Measurements from ENCODE around the gene CCDC85B.

The CCDC85B gene

GRCh38 chr11:65899356-65900124, 9.1 kb downstream of the CCDC85B start:
- DNase-seq (ENCODE audit: low read depth) = no peak
- no peak for TF ChIP-seq CTCF (IDR thresholded peaks at IDR 0.05; ENCODE audit: low read depth, low read length, missing control alignments)
- H3K4me3 ChIP-seq (ENCODE audit: low read depth, low read length) = peak overlapping the region; percentile 56

DNA sequence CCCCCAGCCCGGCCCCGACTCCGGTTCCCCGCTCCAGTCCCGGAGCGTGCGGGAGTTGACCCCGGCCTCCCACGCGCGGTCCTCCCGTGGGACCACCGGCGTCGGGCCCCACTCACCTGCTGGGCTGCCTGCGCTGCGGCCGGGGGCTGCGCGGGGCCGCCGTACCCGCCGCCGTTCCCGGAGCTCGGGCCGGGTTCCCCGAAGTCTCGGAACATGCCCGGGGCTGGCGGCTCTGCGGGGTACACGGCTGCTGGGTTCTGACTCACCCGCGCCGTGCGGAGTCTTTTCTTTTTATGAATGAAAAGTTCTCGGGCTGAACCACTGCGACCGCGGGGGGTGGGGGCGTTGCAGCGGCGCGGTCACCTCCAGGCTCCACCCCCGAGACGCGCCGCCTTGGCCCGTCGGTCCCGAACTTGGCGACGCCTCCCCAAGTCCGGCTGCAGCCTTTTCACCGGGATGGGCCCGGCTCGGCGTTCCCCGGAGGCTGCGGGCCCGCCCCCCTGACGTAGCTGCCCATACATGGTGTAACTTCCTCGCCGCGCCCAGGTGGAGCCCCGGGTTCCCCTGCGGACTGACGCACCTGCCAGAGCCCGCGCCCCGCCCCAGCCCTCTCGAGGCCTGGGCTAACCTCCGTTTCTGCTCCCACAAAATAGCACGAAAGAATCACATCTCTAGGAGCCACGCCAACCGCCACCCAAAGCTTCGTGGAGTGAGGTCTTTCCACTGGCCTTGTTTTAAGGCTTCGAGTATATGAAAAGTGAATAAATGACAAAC, 9.8 kb downstream of the CCDC85B start, which contains the start of gene FOSL1:
FOSL1 (minus strand) TSS at position 264 of the 774 bp plus-strand sequence; CDS start at position 215, 49 bp downstream.
- peak; percentile 57 for DNase-seq (ENCODE audit: low read depth)
- TF ChIP-seq CTCF (IDR thresholded peaks at IDR 0.05; ENCODE audit: low read depth, low read length, missing control alignments) = no peak
- peak within 1 kb of the TSS; percentile 56 for H3K4me3 ChIP-seq (ENCODE audit: low read depth, low read length)

DNA sequence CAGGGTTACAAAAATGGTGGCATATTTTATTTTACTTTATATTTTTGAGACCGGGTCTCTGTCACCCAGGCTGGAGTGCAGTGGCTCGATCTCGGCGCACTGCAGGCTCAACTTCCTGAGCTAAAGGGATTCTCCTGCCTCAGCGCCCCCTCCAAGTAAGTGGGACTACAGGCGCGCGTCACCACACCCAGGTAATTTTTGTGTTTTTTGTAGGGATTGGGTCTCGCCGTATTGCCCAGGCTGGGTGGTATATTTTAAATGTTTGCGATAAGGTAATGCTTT, 10.4 kb downstream of the CCDC85B start:
- H3K4me3 ChIP-seq (ENCODE audit: low read depth, low read length) = no peak overlapping the region; the same call in 1 of the 2 replicates
- DNase-seq (ENCODE audit: low read depth) = no peak
- no peak for TF ChIP-seq CTCF (IDR thresholded peaks at IDR 0.05; ENCODE audit: low read depth, low read length, missing control alignments)

- no peak for DNase-seq (ENCODE audit: low read depth)
- TF ChIP-seq CTCF (IDR thresholded peaks at IDR 0.05; ENCODE audit: low read depth, low read length, missing control alignments) = no peak
- no peak overlapping the region for H3K4me3 ChIP-seq (ENCODE audit: low read depth, low read length)
Observed at GRCh38 chr11:65903068-65903481, 12.6 kb downstream of the CCDC85B start.

DNA sequence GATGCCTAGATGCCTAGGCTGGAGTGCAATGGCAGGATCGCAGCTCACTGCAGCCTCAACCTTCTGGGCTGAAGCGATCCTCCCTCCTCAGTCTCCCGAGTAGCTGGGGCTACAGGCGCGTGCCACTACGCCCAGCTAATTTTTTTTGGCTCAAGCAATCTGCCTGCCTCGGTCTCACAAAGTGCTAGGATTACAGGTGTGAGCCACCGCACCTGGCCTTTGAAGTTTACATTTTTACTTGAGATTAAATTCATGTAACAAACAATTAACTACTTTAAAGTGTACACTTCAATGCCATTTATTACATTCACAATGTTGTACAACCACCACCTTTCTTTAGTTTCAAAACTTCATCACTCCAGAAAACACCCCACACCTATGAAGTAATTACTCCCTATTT, 13.2 kb downstream of the CCDC85B start:
- DNase-seq (ENCODE audit: low read depth) = no peak
- TF ChIP-seq CTCF (IDR thresholded peaks at IDR 0.05; ENCODE audit: low read depth, low read length, missing control alignments) = no peak
- H3K4me3 ChIP-seq (ENCODE audit: low read depth, low read length) = no peak overlapping the region

DNA sequence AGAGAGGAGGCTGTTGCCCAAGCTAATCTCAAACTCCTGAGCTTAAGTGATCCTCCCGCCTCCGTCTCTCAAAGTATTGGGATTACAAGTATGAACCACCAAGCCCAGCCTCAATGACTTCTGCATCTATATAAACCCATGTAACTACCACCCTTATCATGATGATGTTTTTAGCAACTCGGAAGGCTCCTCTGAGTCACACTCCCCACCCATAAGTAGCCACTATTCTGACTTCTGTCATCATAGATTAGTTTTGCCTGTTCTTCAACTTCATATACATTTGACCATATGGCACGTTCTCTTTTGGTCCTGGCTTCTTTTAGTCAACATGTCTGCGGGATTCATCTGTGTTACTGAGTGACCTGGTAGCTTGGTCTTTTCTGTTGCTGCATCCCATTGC, 16.1 kb downstream of the CCDC85B start:
- no peak for TF ChIP-seq CTCF (IDR thresholded peaks at IDR 0.05; ENCODE audit: low read depth, low read length, missing control alignments)
- no peak overlapping the region for H3K4me3 ChIP-seq (ENCODE audit: low read depth, low read length)
- DNase-seq (ENCODE audit: low read depth) = no peak
